Stimulated activated CD4-positive, alpha-beta T cell treated with anti-CD3 and anti-CD28 coated beads, TNF-alpha, amount 100 ng/mL, for 1 hour (primary cell): ENCODE data around the gene TANGO6.
A peak's percentile ranks its signal among the peaks of the same experiment; 100 is the strongest.
"Not testable (repeated sequence)": the region's sequence is repeated elsewhere in the genome, so short reads cannot be mapped to it uniquely, and the experiment has no call there.

Experiments
- DNase-seq, 3 donors: peaks; one replicate each; pipeline ENCODE4 v3.0.0-alpha.2; 2020; ENCODE audit warnings: low read depth in 3 of 3, low spot score in 1 of 3

The TANGO6 gene

DNA sequence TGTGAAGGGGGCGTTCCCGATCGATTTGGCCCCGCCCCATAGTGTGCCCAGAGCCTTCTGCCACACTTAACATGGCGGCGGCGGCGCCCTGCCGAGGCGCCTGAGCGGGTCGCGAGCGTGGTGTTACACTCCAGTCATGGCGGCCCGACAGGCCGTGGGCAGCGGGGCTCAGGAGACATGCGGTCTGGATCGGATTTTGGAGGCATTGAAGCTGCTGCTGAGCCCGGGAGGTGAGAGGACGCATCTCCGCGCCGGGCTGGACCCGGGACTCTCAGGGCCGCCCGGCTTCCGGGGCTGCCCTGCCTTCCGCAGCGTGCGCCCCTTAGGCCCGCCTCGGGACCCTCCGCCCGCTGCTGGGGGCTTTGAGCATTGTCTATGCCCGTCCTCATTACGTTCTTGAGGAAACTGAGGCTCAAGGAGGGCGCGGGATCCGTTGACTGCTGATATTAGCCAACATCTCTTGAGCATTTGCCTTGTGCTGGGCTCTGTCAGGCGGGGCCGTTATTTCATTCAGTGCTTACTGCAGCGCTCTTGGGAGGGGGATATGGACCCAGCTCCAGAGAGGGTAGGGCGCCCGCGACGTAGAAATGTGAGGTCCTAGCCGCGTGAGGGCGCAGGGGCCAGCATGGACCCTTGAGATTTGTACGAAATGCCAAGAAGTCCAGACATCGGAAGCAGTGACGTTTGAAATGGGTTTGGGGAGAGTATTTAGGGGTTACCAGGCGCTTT is at the start of gene TANGO6:
Gene TANGO6, plus strand, starts transcription at position 50 of the 729 bp plus-strand sequence. Its CDS starts 87 bp downstream, at position 137.
- peak; percentile 70 to 97 (median 84) for DNase-seq

DNA sequence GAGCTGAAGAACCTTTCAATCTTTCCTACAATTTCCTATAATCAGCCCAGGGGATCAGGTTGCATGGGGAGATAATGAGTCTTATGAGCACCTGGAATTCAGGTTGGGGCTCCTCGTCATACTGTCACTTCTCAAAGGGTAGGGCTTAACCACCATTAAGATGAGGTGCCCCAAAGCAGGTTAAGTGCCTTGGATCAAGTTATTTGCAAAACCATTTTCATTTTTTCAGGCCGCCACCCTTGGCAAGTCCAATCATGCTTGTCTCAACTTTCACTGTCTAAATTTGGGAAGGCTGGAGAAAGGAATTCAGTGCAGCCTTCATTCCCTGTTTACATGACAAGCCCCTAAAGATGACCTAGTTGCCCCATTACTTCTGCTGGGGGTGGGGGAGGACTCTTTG is 44.9 kb upstream of the TANGO6 start:
- DNase-seq = no peak

DNA sequence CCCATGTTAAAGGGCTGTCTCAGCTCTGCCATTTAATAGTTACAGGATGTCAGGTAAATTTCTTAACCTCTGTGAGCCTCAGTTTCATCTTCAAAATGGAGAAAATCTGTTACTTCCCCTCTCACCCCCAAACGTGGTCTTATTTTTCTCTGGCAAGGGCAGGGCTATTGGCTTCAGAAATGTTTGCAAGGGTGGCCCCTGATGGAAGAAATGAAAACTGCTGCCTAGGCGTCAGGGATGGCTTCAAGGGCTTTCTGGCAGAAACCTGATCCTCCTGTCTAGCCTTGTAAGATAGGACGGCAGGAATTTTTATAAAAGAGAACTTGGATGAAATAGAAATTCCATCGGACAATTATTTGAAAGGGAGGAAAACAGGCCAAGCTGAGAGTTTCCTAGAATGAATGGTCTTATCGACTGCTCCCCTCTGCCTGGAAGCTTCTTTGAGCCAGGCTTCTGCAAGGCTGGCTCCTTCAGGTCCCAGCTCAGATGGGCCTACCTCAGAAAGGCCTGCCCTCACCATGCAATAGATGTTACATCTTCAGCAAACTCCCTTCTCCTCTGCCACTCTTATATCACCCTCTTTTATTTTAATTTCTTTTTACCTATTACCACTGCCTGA is 43.0 kb upstream of the TANGO6 start:
- DNase-seq = peak in 1 of 3 donors; percentile 16

DNA sequence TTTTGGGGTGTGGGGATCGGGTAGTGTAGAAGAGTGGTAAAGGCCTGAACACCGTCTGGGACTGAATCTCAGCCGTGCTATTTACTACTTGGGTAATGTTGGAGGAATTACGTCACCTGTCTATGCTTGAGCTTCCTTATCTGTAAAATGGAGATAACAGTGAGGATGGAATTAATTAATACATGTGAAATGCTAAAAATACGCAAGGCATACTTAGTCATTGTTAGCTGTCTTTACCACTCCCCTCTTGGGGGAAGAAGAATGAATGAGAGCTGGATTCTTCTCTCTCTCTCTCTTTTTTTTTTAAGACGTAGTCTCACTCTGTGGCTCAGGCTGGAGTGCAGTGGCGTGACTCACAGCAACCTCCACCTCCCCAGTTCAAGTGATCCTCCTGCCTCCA is 41.1 kb upstream of the TANGO6 start:
- no peak for DNase-seq

DNA sequence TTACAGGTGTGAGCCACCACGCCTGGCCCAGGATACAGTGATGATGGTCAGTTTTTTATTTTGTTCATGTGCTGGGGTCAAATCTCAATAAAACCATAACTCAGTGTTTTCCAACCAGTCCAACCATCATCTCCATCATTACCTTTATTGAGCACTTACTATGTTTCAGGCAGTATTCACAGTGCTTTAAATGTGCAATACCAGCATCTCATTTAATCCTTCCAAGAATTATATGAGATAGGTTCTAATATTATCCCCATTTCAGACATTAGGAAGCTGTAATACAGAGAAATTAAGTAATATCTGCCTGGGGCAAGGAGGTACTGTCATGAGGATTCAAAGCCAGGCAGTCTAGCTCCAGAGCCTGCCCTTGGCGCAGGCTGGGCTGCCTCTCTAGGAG is 36.9 kb upstream of the TANGO6 start:
- no peak for DNase-seq

DNA sequence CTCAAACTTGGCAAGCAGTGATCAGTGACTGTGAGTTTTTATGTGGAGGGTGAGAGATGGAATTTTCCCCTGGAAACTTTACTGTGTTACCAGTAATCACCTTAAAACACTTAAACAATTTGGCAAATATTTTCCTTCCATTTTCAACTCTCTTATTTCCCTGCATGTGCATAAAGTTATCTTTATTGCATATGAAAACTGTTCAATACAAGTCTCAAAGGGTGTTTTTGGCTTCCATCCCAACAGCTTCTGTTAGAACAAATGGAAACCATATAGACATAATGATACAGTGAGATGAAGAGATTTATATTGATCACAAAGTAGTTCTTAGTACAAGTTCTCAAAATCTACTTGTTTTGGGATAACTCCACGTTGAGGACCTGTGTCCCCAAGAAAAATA is 36.4 kb upstream of the TANGO6 start:
- DNase-seq = no peak

DNA sequence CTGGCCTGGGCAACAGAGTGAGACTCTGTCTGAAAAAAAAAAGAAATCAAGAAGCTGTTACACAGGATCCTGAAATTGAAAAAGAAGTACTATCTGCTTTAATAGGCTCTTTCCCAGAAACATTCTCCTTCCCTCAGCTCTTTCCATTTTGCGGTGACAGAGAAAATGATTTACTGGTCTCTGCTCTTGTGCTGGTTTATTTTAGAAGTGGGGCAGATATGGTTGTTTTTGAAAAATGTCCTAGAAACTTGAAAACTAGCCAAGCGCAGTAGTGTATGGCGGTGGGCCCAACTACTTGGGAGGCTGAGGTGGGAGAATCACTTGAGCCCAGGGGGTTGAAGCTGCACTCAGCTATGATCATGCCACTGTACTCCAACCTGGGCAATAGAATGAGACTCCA is 28.8 kb upstream of the TANGO6 start:
- no peak for DNase-seq

DNA sequence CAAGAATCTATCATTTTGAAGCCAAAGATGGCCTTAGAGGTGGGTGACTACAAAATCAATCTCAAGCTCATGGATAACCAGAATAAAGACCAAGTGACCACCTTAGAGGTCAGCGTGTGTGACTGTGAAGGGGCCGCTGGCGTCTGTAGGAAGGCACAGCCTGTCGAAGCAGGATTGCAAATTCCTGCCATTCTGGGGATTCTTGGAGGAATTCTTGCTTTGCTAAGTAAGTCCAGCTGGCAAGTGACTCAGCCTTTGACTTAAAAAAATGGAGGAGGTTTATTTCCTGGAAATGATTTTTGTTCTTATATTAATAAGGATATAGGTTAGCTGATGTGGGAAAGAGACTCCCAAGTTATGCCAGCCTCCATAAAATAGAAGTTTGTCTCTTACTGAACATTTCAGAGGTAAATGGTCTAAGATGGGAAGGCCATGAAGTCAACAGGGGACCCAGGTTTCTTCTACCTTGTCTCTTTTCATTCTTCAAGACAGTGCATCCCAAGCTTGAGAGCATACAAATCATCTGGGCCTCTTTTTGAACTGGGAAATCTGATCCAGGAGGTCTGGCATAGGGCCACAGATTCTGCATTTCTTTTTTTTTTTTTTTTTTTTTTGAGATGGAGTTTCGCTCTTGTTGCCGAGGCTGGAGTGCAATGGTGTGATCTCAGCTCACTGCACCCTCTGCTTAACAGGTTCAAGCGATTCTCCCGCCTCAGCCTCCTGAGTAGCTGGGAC is 19.8 kb upstream of the TANGO6 start:
- DNase-seq = no peak

DNA sequence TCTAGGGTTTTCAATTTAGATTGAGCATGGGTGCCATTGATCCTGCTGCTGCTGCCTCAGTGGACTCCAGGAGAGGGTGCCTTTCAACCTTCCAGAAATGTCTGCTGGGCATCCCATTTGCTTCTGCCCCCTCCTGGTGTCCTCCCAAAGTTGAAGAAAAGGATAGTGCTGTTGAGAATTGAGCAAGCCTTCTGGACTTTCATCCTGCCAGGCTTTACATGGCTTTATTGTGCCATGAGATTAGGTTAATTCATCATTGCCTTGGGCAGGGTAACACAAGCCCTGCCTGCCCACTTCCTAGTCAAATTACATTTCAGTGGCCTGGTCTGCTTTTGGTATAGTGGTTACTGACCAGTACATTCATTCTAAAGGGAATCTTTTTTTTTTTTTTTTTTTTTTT is 17.9 kb upstream of the TANGO6 start:
- DNase-seq = no peak

DNA sequence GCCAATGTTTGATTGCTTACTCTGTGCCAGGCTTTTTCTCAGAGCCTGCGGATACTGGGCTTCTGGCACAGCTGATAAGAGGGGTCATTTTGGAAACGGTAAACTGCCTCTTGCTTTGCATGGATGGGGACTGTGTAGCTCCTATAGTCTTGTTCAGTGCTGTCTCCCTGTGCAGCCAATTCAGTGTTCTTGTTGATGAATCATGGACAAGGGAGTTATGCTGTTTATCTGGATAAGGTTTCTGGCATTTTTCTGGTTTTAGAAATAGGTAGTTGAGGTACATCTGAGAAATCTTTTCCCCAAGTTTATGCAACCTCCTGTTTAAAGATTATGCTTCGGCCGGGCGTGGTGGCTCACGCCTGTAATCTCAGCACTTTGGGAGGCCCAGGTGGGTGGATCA is 16.7 kb upstream of the TANGO6 start:
- DNase-seq = no peak

DNA sequence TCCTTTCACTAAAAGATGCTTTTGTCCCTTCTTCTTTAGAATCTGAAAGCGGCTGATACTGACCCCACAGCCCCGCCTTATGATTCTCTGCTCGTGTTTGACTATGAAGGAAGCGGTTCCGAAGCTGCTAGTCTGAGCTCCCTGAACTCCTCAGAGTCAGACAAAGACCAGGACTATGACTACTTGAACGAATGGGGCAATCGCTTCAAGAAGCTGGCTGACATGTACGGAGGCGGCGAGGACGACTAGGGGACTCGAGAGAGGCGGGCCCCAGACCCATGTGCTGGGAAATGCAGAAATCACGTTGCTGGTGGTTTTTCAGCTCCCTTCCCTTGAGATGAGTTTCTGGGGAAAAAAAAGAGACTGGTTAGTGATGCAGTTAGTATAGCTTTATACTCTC is 10.1 kb upstream of the TANGO6 start:
- no peak for DNase-seq

DNA sequence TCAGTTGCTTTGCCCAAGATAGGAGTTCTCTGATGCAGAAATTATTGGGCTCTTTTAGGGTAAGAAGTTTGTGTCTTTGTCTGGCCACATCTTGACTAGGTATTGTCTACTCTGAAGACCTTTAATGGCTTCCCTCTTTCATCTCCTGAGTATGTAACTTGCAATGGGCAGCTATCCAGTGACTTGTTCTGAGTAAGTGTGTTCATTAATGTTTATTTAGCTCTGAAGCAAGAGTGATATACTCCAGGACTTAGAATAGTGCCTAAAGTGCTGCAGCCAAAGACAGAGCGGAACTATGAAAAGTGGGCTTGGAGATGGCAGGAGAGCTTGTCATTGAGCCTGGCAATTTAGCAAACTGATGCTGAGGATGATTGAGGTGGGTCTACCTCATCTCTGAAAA is 8.8 kb upstream of the TANGO6 start:
- no peak for DNase-seq

DNA sequence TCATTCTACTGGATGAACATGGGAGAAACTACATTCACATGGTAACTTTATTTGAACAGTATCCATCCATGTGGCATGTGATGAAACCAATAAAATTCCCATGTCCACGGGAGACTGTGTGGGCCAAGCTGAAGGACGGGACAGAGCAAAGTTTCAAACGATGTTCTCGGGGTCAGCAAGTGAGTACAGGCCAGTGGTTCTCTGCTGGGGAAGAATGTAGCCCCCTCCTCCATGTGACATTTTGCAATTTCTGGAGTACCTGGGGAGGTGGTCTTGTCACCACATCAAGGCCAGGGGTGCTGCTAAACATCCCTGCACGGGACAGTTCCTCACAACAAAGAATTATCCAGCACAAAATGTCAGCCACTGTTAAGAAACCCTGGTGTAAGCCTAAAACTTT is 7.4 kb upstream of the TANGO6 start:
- DNase-seq = no peak

DNA sequence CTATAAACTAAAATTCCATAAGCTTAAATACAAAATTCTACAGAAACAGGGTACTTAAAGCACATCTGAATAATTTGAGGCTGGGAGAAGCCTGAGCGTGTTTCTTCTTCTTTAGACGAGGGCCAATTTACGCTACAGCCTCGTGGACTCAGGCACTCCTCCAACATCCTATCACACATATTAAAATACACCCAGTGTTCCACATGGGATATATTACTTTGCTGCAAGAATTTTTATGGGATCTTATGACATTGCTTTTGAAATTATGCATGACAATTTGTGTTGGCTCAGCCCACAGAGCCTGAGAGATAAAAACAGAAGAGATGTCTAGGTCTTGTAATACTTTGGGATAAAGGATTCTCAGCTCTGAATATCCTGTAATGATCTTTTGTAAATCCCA is 3.5 kb upstream of the TANGO6 start:
- no peak for DNase-seq

DNA sequence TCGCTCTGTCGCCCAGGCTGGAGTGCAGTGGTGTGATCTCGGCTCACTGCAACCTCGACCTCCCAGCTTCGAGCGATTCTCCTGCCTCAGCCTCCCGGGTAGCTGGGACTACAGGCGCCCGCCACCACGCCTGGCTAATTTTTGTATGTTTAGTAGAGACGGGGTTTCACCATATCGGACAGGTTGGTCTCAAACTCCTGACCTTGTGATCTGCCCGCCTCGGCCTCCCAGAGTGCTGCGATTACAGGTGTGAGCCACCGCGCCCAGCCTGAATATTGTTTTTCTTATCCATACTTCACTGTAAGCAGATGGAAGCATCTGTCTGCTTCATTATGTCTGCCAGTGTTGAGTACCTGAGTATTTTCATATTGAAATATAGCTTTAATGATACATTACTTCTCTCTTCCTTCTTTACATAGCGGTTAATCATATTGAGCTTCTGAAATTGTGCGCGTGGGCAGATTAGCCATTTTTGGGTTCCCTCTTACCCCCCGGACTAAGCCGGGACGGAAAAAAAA is 308 bp upstream of the TANGO6 start:
- not testable (repeated sequence) for DNase-seq

DNA sequence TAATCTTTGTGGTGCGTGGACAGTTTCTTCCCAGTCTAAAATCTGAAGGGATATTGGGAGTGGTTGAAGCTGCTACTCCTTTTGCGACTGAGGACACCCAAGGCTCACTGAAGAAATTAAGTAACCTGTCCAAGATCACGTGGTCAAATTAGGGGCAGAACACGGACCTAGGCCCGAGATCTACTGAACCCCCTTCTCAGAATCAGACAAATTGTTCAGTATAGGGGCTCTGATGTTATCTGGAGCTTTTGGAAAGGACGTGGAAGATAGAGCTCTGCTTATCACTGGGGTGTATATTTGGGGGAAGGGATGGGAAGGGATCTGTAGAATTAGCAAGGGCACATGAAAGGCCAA is 857 bp downstream of the TANGO6 start:
- no peak for DNase-seq

DNA sequence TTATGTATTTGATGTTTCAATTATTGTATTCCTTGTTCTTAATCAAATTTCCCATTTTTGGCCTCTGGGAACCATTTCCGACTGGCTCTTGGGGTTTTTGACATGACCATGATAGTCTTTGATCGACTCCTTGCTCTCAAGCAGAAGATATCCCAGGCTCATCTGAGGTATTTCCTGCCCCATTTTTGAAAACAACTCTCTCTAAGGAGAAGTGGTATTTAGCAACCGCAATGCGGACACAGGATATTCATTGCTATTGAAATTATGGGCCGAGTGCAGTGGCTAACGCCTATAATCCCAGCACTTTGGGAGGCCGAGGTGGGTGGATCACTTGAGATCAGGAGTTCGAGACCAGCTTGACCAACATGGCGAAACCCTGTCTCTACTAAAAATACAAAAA is 5.5 kb downstream of the TANGO6 start:
- no peak for DNase-seq

DNA sequence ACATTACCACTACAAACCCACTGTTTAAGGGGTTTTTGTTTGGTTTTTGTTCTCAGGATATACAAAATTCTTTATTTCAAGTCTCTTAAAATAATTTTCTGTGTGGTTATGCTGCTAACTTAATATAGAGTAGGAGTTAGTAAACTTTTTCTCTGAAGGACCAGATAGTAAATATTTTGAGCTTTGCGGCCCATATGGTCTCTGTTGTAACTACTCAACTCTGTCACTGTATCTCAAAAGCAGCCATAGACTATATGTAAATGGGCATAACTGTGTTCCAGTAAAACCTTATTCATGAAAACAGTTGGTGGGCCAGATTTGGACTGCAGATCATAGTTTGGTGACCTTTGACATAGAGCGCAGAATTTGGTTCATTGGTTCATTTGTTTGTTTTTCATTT is 7.2 kb downstream of the TANGO6 start:
- DNase-seq = no peak

DNA sequence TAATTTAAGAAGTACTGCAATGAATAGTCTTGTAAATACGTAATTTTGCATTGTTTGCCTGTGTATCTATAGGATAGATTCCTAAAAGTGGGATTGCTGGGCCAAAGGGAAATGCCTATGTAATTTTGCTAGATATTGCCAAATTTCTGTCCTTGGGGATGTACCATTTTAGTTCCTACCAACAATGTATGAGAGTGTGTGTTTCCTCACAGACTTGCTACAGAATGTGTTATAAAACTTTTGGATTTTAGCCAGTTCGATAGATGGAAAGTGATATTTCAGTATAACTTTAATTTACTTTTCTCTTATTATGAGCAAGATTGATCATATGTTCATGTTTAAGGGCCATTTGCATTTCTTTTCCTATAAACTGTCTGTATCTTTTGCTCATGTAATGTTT is 8.3 kb downstream of the TANGO6 start:
- DNase-seq = no peak

DNA sequence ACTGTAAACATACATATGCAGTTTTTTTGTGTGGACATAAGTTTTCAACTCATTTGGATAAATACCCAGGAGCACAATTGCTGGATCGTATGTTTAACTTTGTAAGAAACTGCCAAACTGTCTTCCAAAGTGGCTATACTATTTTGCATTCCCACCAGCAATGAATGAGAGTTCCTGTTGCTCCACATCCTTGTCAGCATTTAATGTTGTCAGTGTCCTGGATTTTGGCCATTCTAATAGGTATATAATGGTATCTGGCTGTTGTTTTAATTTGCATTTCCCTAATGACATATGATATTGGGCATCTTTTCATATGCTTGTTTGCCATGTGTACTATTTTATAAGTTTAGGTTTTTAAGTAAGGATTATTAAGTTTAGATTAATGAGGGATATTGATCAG is 14.1 kb downstream of the TANGO6 start:
- no peak for DNase-seq

DNA sequence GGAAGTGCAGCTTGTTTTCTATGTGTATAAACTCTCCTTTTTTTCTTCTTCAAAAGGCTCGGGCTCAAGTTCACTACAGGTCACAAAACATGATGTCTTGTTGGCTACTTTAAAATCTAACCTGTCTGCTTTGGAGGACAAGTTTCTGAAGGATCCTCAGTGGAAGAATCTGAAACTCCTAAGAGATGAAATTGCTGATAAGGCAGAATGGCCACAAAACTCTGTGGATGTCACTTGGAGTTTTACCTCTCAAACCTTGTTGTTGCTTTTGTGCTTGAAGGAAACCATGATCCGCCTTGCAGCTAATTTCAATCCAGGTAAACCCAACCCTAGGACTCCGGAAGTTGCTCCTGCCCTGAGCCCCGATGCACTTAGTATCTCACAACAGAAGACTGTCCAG is 16.5 kb downstream of the TANGO6 start:
- no peak for DNase-seq
